AG09319 (cell line): ENCODE results near the gene MAST4.

Experiments
- DNase-seq: peaks from one replicate; pipeline ENCODE4 v3.0.0-alpha.2; 2010; ENCODE audit warnings: low read depth; ENCODE audit errors: extremely low read depth
- CTCF ChIP-seq: IDR thresholded peaks from 2 replicates; pipeline ENCODE4 v1.5.1; 2011; ENCODE audit warnings: low read depth, mild to moderate bottlenecking, inconsistent platforms, low read length, moderate library complexity

Gene MAST4

GRCh38 chr5:66956439-66956838 lies 360.2 kb downstream of the MAST4 start:
- DNase-seq, result no peak
- no peak for TF ChIP-seq CTCF

GRCh38 chr5:66958201-66958979 lies 362.2 kb downstream of the MAST4 start:
- no peak for DNase-seq
- no peak for TF ChIP-seq CTCF

GRCh38 chr5:66958980-66959641 lies 362.9 kb downstream of the MAST4 start:
- no peak for DNase-seq
- TF ChIP-seq CTCF, result no peak

- no peak for TF ChIP-seq CTCF
These were observed 363.5 kb downstream of the MAST4 start for GRCh38 chr5:66959653-66960052.

GRCh38 chr5:66960369-66961137 lies 364.4 kb downstream of the MAST4 start:
- DNase-seq, result no peak
- no peak for TF ChIP-seq CTCF

More at GRCh38 chr5:66959653-66960052, 363.5 kb downstream of the MAST4 start:
- DNase-seq, result no peak

GRCh38 chr5:66963559-66963971 lies 367.4 kb downstream of the MAST4 start:
- no peak for TF ChIP-seq CTCF
- no peak for DNase-seq

- no peak for DNase-seq
- TF ChIP-seq CTCF, result no peak
These were observed 370.2 kb downstream of the MAST4 start for GRCh38 chr5:66966439-66966838.
